Hematopoietic multipotent progenitor cell (in vitro differentiated cells): ENCODE results near the gene OMD. TPM values are rescaled to one million over a fixed set of nuclear protein-coding genes. Genes with fewer than 3 reads are reported as not detected.

Source experiments
- DNase-seq, 3 donors: peaks; one replicate each; pipeline ENCODE4 v3.0.0-alpha.2; 2011 to 2015; ENCODE audit warnings: low read depth in 2 of 3, low spot score in 2 of 3
- total RNA-seq: library from RNA; depleted of rRNA; stranded (reverse); fragments of >200 nt; gene quantifications from one replicate; pipeline ENCODE4 v1.2.3, GENCODE V29; 2012

Gene OMD
- total RNA-seq, 1 donor: not detected

GRCh38 chr9:92378865-92379560 lies 45.3 kb downstream of the OMD start:
- no peak for DNase-seq

- DNase-seq: no peak
Observed at GRCh38 chr9:92377876-92378275, 46.4 kb downstream of the OMD start.

GRCh38 chr9:92373167-92373566 lies 51.1 kb downstream of the OMD start:
- no peak for DNase-seq

GRCh38 chr9:92369075-92369474 lies 55.2 kb downstream of the OMD start:
- DNase-seq: no peak

Other genes with a start within 250 kb of the OMD start
- 73.2 TPM for gene IARS1, start 130.8 kb downstream of the OMD start, total RNA-seq
- gene NOL8, start 99.1 kb downstream of the OMD start, total RNA-seq: 11.3 TPM
- 3.0 TPM for gene CENPP, start 98.5 kb downstream of the OMD start, total RNA-seq
- under 0.01 TPM for gene OGN, start 19.9 kb downstream of the OMD start, total RNA-seq
- not detected for gene ASPN, start 58.0 kb upstream of the OMD start, total RNA-seq
- gene ECM2, start 111.5 kb upstream of the OMD start, total RNA-seq: not detected
- gene IPPK, start 245.7 kb upstream of the OMD start, total RNA-seq: 10.2 TPM